ENCODE measurements around the gene ERBB2. TPM values are rescaled to one million over a fixed set of nuclear protein-coding genes. Genes with fewer than 3 reads are reported as not detected.

The ERBB2 gene
- total and polyA plus RNA-seq, 2 of the 4 experiments (the other 2 are of a cell fraction), result 28.7 to 33.3 TPM

GRCh38 chr17:39714234-39714633 lies 14.4 kb downstream of the ERBB2 start:
- TF ChIP-seq RFX5 (IDR thresholded peaks at IDR 0.05; ENCODE audit: low read depth, low read length) (no peak), BHLHE40 (IDR thresholded peaks at IDR 0.05; ENCODE audit: low read depth, low read length) (no peak), FOS (IDR thresholded peaks at IDR 0.05; ENCODE audit: low read depth, low read length) (no peak), ELK1 (IDR thresholded peaks at IDR 0.05; ENCODE audit: borderline replicate concordance, low read depth, low read length) (no peak), CHD1 (IDR thresholded peaks at IDR 0.05; ENCODE audit: low read depth, low read length) (no peak), CTCF (conservative IDR thresholded peaks at IDR 0.05; ENCODE audit: low read depth, low read length) (no peak), POLR2A (IDR thresholded peaks at IDR 0.05; ENCODE audit: low read depth, low read length) (no peak), NFE2L2 (IDR thresholded peaks at IDR 0.05; ENCODE audit: low read depth, low read length) (no peak), USF2 (IDR thresholded peaks at IDR 0.05; ENCODE audit: low read depth, low read length) (no peak)
- CTCF ChIA-PET, result no interaction called here
- H3K27me3 ChIP-seq (ENCODE audit: control insufficient read depth, insufficient read depth, low read length), result no peaks in the 10 kb centered on the region
- H3K9me3 ChIP-seq (ENCODE audit: control insufficient read depth, insufficient read depth, low read length), result no peaks in the 10 kb centered on the region
- no peak overlapping the region for H2BK5ac ChIP-seq (ENCODE audit: low read depth, low read length, poor library complexity, severe bottlenecking)
- H3K18ac ChIP-seq (ENCODE audit: low read depth, low read length), result no peak overlapping the region
- no peak overlapping the region for H3K4me2 ChIP-seq (ENCODE audit: low read depth, low read length)
- POLR2A ChIA-PET (ENCODE audit: unreplicated experiment), result no interaction called here
- H3K56ac ChIP-seq (ENCODE audit: extremely low read depth, insufficient read depth, low read length), result no peak overlapping the region
- H3K79me1 ChIP-seq (ENCODE audit: low read depth in 1 of 2, low read length in 2 of 2), result peaks cover 0 to 5% of the 10 kb centered on the region in 2 experiments; a peak in 2 of 4 replicates
- dilution Hi-C loops (cut with HindIII; ENCODE audit: low sequenced_read_pairs, unreplicated experiment), result no loop called here
- intact Hi-C loops (cut with micrococcal nuclease), result no loop called here
- no CpG with 5 or more reads among the region's 4 CpGs for WGBS, 2 experiments (ENCODE audit: extremely low coverage in 2 of 2, insufficient read length in 1 of 2)
- in situ Hi-C loops (cut with MboI; ENCODE audit: low sequenced_read_pairs), result no loop called here
- no peaks in the 10 kb centered on the region for H3K4me1 ChIP-seq (ENCODE audit: control insufficient read depth, insufficient read depth, low read length)
- ATAC-seq (ENCODE audit: low read depth) (no peak), DNase-seq (no peak)
- no peak overlapping the region for H2AFZ ChIP-seq (replicated peaks; ENCODE audit: low read length, poor library complexity)
- H3K14ac ChIP-seq (replicated peaks; ENCODE audit: low read depth, low read length), result no peak overlapping the region
- H3K4ac ChIP-seq (ENCODE audit: low read depth, low read length), result no peak overlapping the region
- H4K8ac ChIP-seq (ENCODE audit: low read depth in 2 of 2, low read length in 2 of 2), result no peak overlapping the region
- H4K91ac ChIP-seq (ENCODE audit: insufficient read depth, low read depth, low read length), result no peak overlapping the region
- no peaks in the 10 kb centered on the region for H3K9me1 ChIP-seq (ENCODE audit: insufficient read depth, low read length)
- H4K20me1 ChIP-seq (ENCODE audit: insufficient read depth, low read length), result no peaks in the 10 kb centered on the region
- H3K9ac ChIP-seq (ENCODE audit: low read depth, low read length), result no peak overlapping the region
- no peak overlapping the region for H3K23ac ChIP-seq (ENCODE audit: low read depth, low read length)
- H4K5ac ChIP-seq (ENCODE audit: low read depth, low read length), result no peak overlapping the region
- no peak overlapping the region for H2BK120ac ChIP-seq (ENCODE audit: low read depth, low read length)
- H2BK15ac ChIP-seq (ENCODE audit: low read depth, low read length), result no peak overlapping the region
- H2BK20ac ChIP-seq (ENCODE audit: low read depth, low read length), result no peak overlapping the region
- no peak overlapping the region for H3K4me3 ChIP-seq (ENCODE audit: insufficient read depth, low read depth, low read length)
- no peak overlapping the region for H2AK9ac ChIP-seq (replicated peaks; ENCODE audit: low read depth, low read length, poor library complexity)
- H3K36me3 ChIP-seq (ENCODE audit: control insufficient read depth, insufficient read depth, low read length), result peaks cover 58% of the 10 kb centered on the region
- no peak overlapping the region for H2AK5ac ChIP-seq (ENCODE audit: low read depth, low read length)
- no TSS peak for BruUV-seq (replicated peaks)
- H3K27ac ChIP-seq (ENCODE audit: insufficient read depth, low read length), result no peak overlapping the region

All from IMR-90 (cell line).